HG02763 (cell line): ENCODE measurements around the gene DLG2.

Experiments
- ATAC-seq: cut with Tn5 transposase; IDR thresholded peaks from one replicate; pipeline ENCODE4 v1.9.1; 2021; ENCODE audit warnings: mild to moderate bottlenecking, moderate library complexity; ENCODE audit not compliant: unreplicated experiment

DLG2 gene

GRCh38 chr11:83721263-83721662 is 1905.9 kb downstream of the DLG2 start:
- no peak for ATAC-seq

- ATAC-seq, result no peak
These were observed 1906.5 kb downstream of the DLG2 start for GRCh38 chr11:83720675-83721074.

GRCh38 chr11:83717537-83717936 is 1909.6 kb downstream of the DLG2 start:
- no peak for ATAC-seq

GRCh38 chr11:83715927-83716535 is 1911.1 kb downstream of the DLG2 start:
- no peak for ATAC-seq

GRCh38 chr11:83713708-83714107 is 1913.4 kb downstream of the DLG2 start:
- ATAC-seq, result no peak

- ATAC-seq, result no peak
These were observed 1916.0 kb downstream of the DLG2 start for GRCh38 chr11:83711106-83711527.

GRCh38 chr11:83709434-83709833 is 1917.7 kb downstream of the DLG2 start:
- no peak for ATAC-seq

- ATAC-seq, result no peak
These were observed 1920.6 kb downstream of the DLG2 start for GRCh38 chr11:83706566-83706965.

GRCh38 chr11:83702796-83703195 is 1924.3 kb downstream of the DLG2 start:
- no peak for ATAC-seq

GRCh38 chr11:83697518-83697917 is 1929.6 kb downstream of the DLG2 start:
- no peak for ATAC-seq

GRCh38 chr11:83695046-83695445 is 1932.1 kb downstream of the DLG2 start:
- no peak for ATAC-seq

- no peak for ATAC-seq
These were observed 1932.8 kb downstream of the DLG2 start for GRCh38 chr11:83694191-83694910.

GRCh38 chr11:83693306-83693992 is 1933.7 kb downstream of the DLG2 start:
- ATAC-seq, result no peak

GRCh38 chr11:83692675-83693074 is 1934.5 kb downstream of the DLG2 start:
- ATAC-seq, result no peak

- ATAC-seq, result no peak
These were observed 1935.6 kb downstream of the DLG2 start for GRCh38 chr11:83691451-83691950.

GRCh38 chr11:83689144-83689780 is 1937.9 kb downstream of the DLG2 start:
- no peak for ATAC-seq

- ATAC-seq, result no peak
These were observed 1939.4 kb downstream of the DLG2 start for GRCh38 chr11:83687787-83688186.

- ATAC-seq, result no peak
These were observed 1941.4 kb downstream of the DLG2 start for GRCh38 chr11:83685730-83686129.

GRCh38 chr11:83684071-83684470 is 1943.1 kb downstream of the DLG2 start:
- no peak for ATAC-seq

- ATAC-seq, result peak; percentile 91
These were observed 1944.6 kb downstream of the DLG2 start for GRCh38 chr11:83682611-83682973.

GRCh38 chr11:83681906-83682610 is 1945.1 kb downstream of the DLG2 start:
- no peak for ATAC-seq
